ENCODE measurements around the gene TRIM9. TPM values are rescaled to one million over a fixed set of nuclear protein-coding genes. Genes with fewer than 3 reads are reported as not detected.
A peak's percentile ranks its signal among the peaks of the same experiment; 100 is the strongest.

Gene TRIM9
- total and polyA plus RNA-seq, 2 of the 4 experiments (the other 2 are of a cell fraction): under 0.01 to 0.09 TPM

- dilution Hi-C loops (cut with HindIII; ENCODE audit: low sequenced_read_pairs, unreplicated experiment) (no loop called here), in situ Hi-C loops (cut with MboI; ENCODE audit: low sequenced_read_pairs) (no loop called here)
These were observed 146.7 kb downstream of the TRIM9 start for GRCh38 chr14:50948205-50948604.

More at GRCh38 chr14:50948205-50948604, 146.7 kb downstream of the TRIM9 start:
- Histone ChIP-seq H2AK9ac (replicated peaks; ENCODE audit: low read depth, low read length, poor library complexity) (no peak overlapping the region), H3K14ac (replicated peaks; ENCODE audit: low read depth, low read length) (0 out of 2 replicates have a peak overlapping the region, but pooled peaks have one; percentile 8), H2BK5ac (ENCODE audit: low read depth, low read length, poor library complexity, severe bottlenecking) (no peak overlapping the region), H3K4me2 (ENCODE audit: low read depth, low read length) (no peak overlapping the region), H3K4me3 (ENCODE audit: insufficient read depth, low read depth, low read length) (no peak overlapping the region), H3K23ac (ENCODE audit: low read depth, low read length) (no peak overlapping the region), H2BK120ac (ENCODE audit: low read depth, low read length) (no peak overlapping the region), H3K27ac (ENCODE audit: insufficient read depth, low read length) (no peak overlapping the region), H4K5ac (ENCODE audit: low read depth, low read length) (no peak overlapping the region), H3K56ac (ENCODE audit: extremely low read depth, insufficient read depth, low read length) (no peak overlapping the region), H3K79me1 (ENCODE audit: low read depth in 1 of 2, low read length in 2 of 2) (peaks cover 0 to 4% of the 10 kb centered on the region in 2 experiments; a peak in 1 of 4 replicates), H3K9ac (ENCODE audit: low read depth, low read length) (no peak overlapping the region), H3K18ac (ENCODE audit: low read depth, low read length) (no peak overlapping the region), H3K9me1 (ENCODE audit: insufficient read depth, low read length) (no peaks in the 10 kb centered on the region), H2AFZ (replicated peaks; ENCODE audit: low read length, poor library complexity) (no peak overlapping the region), H2BK15ac (ENCODE audit: low read depth, low read length) (no peak overlapping the region), H3K27me3 (ENCODE audit: control insufficient read depth, insufficient read depth, low read length) (no peaks in the 10 kb centered on the region), H4K91ac (ENCODE audit: insufficient read depth, low read depth, low read length) (no peak overlapping the region), H2BK20ac (ENCODE audit: low read depth, low read length) (no peak overlapping the region), H3K36me3 (ENCODE audit: control insufficient read depth, insufficient read depth, low read length) (no peaks in the 10 kb centered on the region), H3K4ac (ENCODE audit: low read depth, low read length) (no peak overlapping the region), H3K9me3 (ENCODE audit: control insufficient read depth, insufficient read depth, low read length) (no peaks in the 10 kb centered on the region), H4K20me1 (ENCODE audit: insufficient read depth, low read length) (no peaks in the 10 kb centered on the region), H4K8ac (ENCODE audit: low read depth in 2 of 2, low read length in 2 of 2) (0 out of 4 replicates have a peak overlapping the region, but pooled peaks of 1 of the 2 experiments have one; percentile 26), H3K4me1 (ENCODE audit: control insufficient read depth, insufficient read depth, low read length) (peaks cover 8% of the 10 kb centered on the region; the same call in 1 of the 2 replicates), H2AK5ac (ENCODE audit: low read depth, low read length) (no peak overlapping the region)
- BruUV-seq (replicated peaks): no TSS peak
- CTCF ChIA-PET: interaction anchor here (0.6 to 1.0 kb wide), 2 partner anchors 11 to 298 kb away, joined by 4 to 5 read pairs; no protein-coding TSS in a partner anchor
- intact Hi-C loops (cut with micrococcal nuclease): no loop called here
- POLR2A ChIA-PET (ENCODE audit: unreplicated experiment): no interaction called here
- ATAC-seq (ENCODE audit: low read depth): no peak
- TF ChIP-seq RCOR1 (IDR thresholded peaks at IDR 0.05; ENCODE audit: insufficient replicate concordance, low read length) (no peak), MAZ (IDR thresholded peaks at IDR 0.05; ENCODE audit: borderline replicate concordance, low read depth, low read length) (no peak), MXI1 (IDR thresholded peaks at IDR 0.05; ENCODE audit: borderline replicate concordance, low read depth, low read length) (no peak), CHD1 (IDR thresholded peaks at IDR 0.05; ENCODE audit: low read depth, low read length) (no peak), BHLHE40 (IDR thresholded peaks at IDR 0.05; ENCODE audit: low read depth, low read length) (no peak), RAD21 (IDR thresholded peaks at IDR 0.05; ENCODE audit: low read length) (no peak), FOS (IDR thresholded peaks at IDR 0.05; ENCODE audit: low read depth, low read length) (no peak), MAFK (IDR thresholded peaks at IDR 0.05; ENCODE audit: low read depth, low read length) (no peak), RFX5 (IDR thresholded peaks at IDR 0.05; ENCODE audit: low read depth, low read length) (no peak), USF2 (IDR thresholded peaks at IDR 0.05; ENCODE audit: low read depth, low read length) (no peak)
- DNase-seq: no peak
- no CpG with 5 or more reads among the region's 2 CpGs for WGBS, 2 experiments (ENCODE audit: extremely low coverage in 2 of 2, insufficient read length in 1 of 2)

Data from IMR-90 (cell line).